ENCODE results near the gene SLC31A1. TPM values are rescaled to one million over a fixed set of nuclear protein-coding genes. Genes with fewer than 3 reads are reported as not detected.

The SLC31A1 gene
- total and polyA plus RNA-seq, 2 donors (not counting 3 experiments of a cell fraction or from before 2014, with no cell fraction given), result 13.5 to 22.7 TPM

GRCh38 chr9:113241161-113241560 is 19.8 kb downstream of the SLC31A1 start:
- H4K20me1 ChIP-seq (replicated peaks; ENCODE audit: control insufficient read depth, extremely low read depth, insufficient read depth, low read length), result no peaks in the 10 kb centered on the region
- dilution Hi-C loops (cut with MboI; ENCODE audit: extremely low pct_ligation_motif_present, low sequenced_read_pairs), result no loop called here
- H3K4me3 ChIP-seq (replicated peaks in 1 of 3; ENCODE audit: insufficient read depth in 1 of 3, low read depth in 1 of 3, low read length in 3 of 3), result no peak overlapping the region
- peaks cover 0 to 2% of the 10 kb centered on the region in 2 experiments for H3K36me3 ChIP-seq (ENCODE audit: control insufficient read depth in 2 of 2, extremely low read depth in 1 of 2, insufficient read depth in 2 of 2, low read length in 2 of 2)
- H3K27ac ChIP-seq (ENCODE audit: insufficient read depth, low read depth, low read length), result no peak overlapping the region
- no peak overlapping the region for H3K4me2 ChIP-seq (ENCODE audit: insufficient read depth, low read length)
- CTCF ChIA-PET, result interaction anchor here (0.7 to 1.2 kb wide), 2 partner anchors 14 to 59 kb away, joined by 3 read pairs; no protein-coding TSS in a partner anchor
- H3K9me3 ChIP-seq (replicated peaks; ENCODE audit: control insufficient read depth, insufficient read depth, low read length), result no peaks in the 10 kb centered on the region
- TF ChIP-seq EZH2 (IDR thresholded peaks at IDR 0.05; ENCODE audit: borderline replicate concordance, low read depth, low read length, severe bottlenecking), result no peak
- no peak for TF ChIP-seq JUN (IDR thresholded peaks at IDR 0.05; ENCODE audit: borderline replicate concordance, insufficient read depth, insufficient read length, low read depth)
- no peak for TF ChIP-seq GATA2 (IDR thresholded peaks at IDR 0.05; ENCODE audit: insufficient read depth, insufficient read length, low read depth, low read length)
- no peaks in the 10 kb centered on the region for H3K9me1 ChIP-seq (replicated peaks; ENCODE audit: control insufficient read depth, extremely low read depth, insufficient read depth, low read length)
- FAIRE-seq (no peak), DNase-seq (ENCODE audit: low read depth, low spot score) (no peak)
- POLR2A ChIA-PET, result no interaction called here
- H3K27me3 ChIP-seq (ENCODE audit: control insufficient read depth in 2 of 2, insufficient read depth in 2 of 2, low read length in 2 of 2), result no peaks in the 10 kb centered on the region
- intact Hi-C loops (cut with micrococcal nuclease), result no loop called here
- no peak overlapping the region for H2AFZ ChIP-seq (ENCODE audit: low read depth, low read length)
- no TSS peak for BruUV-seq (replicated peaks)
- no peak overlapping the region for H3K9ac ChIP-seq (replicated peaks; ENCODE audit: extremely low read depth, insufficient read depth, low read length)
- H3K4me1 ChIP-seq (ENCODE audit: control insufficient read depth, extremely low read depth, insufficient read depth, low read length), result no peaks in the 10 kb centered on the region
- no peaks in the 10 kb centered on the region for H3K79me2 ChIP-seq (ENCODE audit: control insufficient read depth, insufficient read depth, low read length)

- Histone ChIP-seq H3K27ac (ENCODE audit: insufficient read depth, low read depth, low read length) (no peak overlapping the region), H3K4me1 (ENCODE audit: control insufficient read depth, extremely low read depth, insufficient read depth, low read length) (no peaks in the 10 kb centered on the region), H3K36me3 (ENCODE audit: control insufficient read depth in 2 of 2, extremely low read depth in 1 of 2, insufficient read depth in 2 of 2, low read length in 2 of 2) (peaks cover 0 to 2% of the 10 kb centered on the region in 2 experiments), H3K27me3 (ENCODE audit: control insufficient read depth in 2 of 2, insufficient read depth in 2 of 2, low read length in 2 of 2) (no peaks in the 10 kb centered on the region), H2AFZ (ENCODE audit: low read depth, low read length) (no peak overlapping the region), H4K20me1 (replicated peaks; ENCODE audit: control insufficient read depth, extremely low read depth, insufficient read depth, low read length) (no peaks in the 10 kb centered on the region), H3K4me3 (replicated peaks in 1 of 3; ENCODE audit: insufficient read depth in 1 of 3, low read depth in 1 of 3, low read length in 3 of 3) (no peak overlapping the region), H3K9me3 (replicated peaks; ENCODE audit: control insufficient read depth, insufficient read depth, low read length) (no peaks in the 10 kb centered on the region), H3K9me1 (replicated peaks; ENCODE audit: control insufficient read depth, extremely low read depth, insufficient read depth, low read length) (no peaks in the 10 kb centered on the region), H3K79me2 (ENCODE audit: control insufficient read depth, insufficient read depth, low read length) (no peaks in the 10 kb centered on the region), H3K9ac (replicated peaks; ENCODE audit: extremely low read depth, insufficient read depth, low read length) (no peak overlapping the region), H3K4me2 (ENCODE audit: insufficient read depth, low read length) (no peak overlapping the region)
- TF ChIP-seq CTCF (IDR thresholded peaks at IDR 0.05; ENCODE audit: extremely low read depth in 1 of 2, insufficient read depth in 1 of 2, low read depth in 1 of 2, low read length in 2 of 2) (no peak), MYC (IDR thresholded peaks at IDR 0.05; ENCODE audit: low read depth, low read length) (no peak), POLR2A (IDR thresholded peaks at IDR 0.05; ENCODE audit: low read depth, low read length) (no peak), EZH2 (IDR thresholded peaks at IDR 0.05; ENCODE audit: borderline replicate concordance, low read depth, low read length, severe bottlenecking) (no peak), FOS (IDR thresholded peaks at IDR 0.05; ENCODE audit: borderline replicate concordance, insufficient read depth, low read length) (no peak), JUN (IDR thresholded peaks at IDR 0.05; ENCODE audit: borderline replicate concordance, insufficient read depth, insufficient read length, low read depth) (no peak), GATA2 (IDR thresholded peaks at IDR 0.05; ENCODE audit: insufficient read depth, insufficient read length, low read depth, low read length) (no peak), MAX (IDR thresholded peaks at IDR 0.05; ENCODE audit: insufficient read depth, insufficient read length) (no peak), POLR2AphosphoS5 (IDR thresholded peaks at IDR 0.05; ENCODE audit: insufficient read depth, low read depth, low read length) (no peak)
- intact Hi-C loops (cut with micrococcal nuclease), result no loop called here
- no TSS peak for BruUV-seq (replicated peaks)
- dilution Hi-C loops (cut with MboI; ENCODE audit: extremely low pct_ligation_motif_present, low sequenced_read_pairs), result no loop called here
- FAIRE-seq (no peak), DNase-seq (ENCODE audit: low read depth, low spot score) (no peak)
- CTCF ChIA-PET, result interaction anchor here (0.8 kb wide), 1 partner anchor 90 kb away, joined by 3 read pairs; no protein-coding TSS in a partner anchor
- POLR2A ChIA-PET, result no interaction called here
Observed at GRCh38 chr9:113244556-113244955, 23.2 kb downstream of the SLC31A1 start.
